Measurements from ENCODE around the gene SLC35F3. TPM values are rescaled to one million over a fixed set of nuclear protein-coding genes. Genes with fewer than 3 reads are reported as not detected.

Gene SLC35F3
- total RNA-seq, 1 donor from 2014 or later, result not detected

DNA sequence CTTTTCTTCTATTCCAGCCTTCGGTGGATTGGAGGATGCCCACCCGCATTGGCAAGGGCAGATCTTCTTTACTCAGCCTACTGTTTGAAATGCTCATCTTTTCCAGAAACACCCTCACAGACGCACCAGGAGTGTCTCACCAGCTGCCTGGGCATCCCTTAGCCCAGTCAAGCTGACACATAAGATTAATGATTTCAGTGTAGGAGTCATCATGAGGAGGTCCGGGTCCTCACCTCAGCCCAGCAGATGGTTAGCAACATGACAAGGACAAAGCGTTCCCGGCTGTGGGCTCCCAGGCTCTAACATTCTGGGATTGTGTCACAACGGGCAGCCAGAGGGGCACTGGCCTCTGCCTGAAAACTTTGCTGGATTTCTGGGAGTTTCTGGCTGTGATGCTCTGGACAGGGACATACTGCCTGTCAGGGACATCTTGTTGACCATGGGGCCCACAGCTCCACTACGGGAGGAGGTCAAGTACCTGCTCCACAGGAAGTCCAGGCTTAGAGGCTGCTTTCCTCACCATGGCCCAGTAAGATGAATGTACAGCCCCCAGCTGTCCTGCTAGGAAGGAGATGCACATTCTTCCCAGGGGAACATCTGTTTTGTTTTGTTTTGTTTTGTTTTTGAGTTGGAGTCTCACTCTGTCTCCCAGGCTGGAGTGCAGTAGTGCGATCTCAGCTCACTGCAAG lies 264.8 kb downstream of the SLC35F3 start:
- Histone ChIP-seq H3K4me1 (no peaks in the 10 kb centered on the region), H3K27ac (replicated peaks) (no peak overlapping the region), H3K36me3 (no peaks in the 10 kb centered on the region), H3K9me3 (replicated peaks) (no peaks in the 10 kb centered on the region), H3K4me3 (no peak overlapping the region), H3K27me3 (ENCODE audit: low read depth) (peaks cover 61% of the 10 kb centered on the region)
- DNase-seq, result no peak
- TF ChIP-seq, protein P1, sequence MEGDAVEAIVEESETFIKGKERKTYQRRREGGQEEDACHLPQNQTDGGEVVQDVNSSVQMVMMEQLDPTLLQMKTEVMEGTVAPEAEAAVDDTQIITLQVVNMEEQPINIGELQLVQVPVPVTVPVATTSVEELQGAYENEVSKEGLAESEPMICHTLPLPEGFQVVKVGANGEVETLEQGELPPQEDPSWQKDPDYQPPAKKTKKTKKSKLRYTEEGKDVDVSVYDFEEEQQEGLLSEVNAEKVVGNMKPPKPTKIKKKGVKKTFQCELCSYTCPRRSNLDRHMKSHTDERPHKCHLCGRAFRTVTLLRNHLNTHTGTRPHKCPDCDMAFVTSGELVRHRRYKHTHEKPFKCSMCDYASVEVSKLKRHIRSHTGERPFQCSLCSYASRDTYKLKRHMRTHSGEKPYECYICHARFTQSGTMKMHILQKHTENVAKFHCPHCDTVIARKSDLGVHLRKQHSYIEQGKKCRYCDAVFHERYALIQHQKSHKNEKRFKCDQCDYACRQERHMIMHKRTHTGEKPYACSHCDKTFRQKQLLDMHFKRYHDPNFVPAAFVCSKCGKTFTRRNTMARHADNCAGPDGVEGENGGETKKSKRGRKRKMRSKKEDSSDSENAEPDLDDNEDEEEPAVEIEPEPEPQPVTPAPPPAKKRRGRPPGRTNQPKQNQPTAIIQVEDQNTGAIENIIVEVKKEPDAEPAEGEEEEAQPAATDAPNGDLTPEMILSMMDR (IDR thresholded peaks at IDR 0.05; ENCODE audit: borderline replicate concordance), result no peak
- intact Hi-C loops (cut with micrococcal nuclease), result no loop called here

DNA sequence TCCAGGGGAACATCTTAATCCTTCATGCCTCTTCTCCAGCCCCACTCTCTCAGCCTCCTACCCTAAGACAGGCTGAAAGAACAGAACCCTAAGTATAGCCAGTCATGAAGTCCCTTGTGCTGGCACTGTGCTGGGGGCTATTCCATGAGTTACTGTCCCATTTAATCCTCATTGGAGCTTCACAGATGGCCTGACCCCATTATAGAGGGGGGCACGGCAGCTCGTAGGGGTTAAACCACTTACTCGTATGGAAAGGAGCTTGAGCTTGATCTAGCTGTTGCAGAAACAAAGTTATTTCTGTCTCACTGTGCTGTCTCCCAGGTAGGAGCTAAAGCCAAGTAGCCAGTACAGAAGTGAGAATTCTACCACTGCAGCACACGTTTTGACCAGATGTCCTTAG lies 265.6 kb downstream of the SLC35F3 start:
- H3K9me3 ChIP-seq (replicated peaks), result no peaks in the 10 kb centered on the region
- no peak overlapping the region for H3K27ac ChIP-seq (replicated peaks)
- peaks cover 63% of the 10 kb centered on the region for H3K27me3 ChIP-seq (ENCODE audit: low read depth)
- intact Hi-C loops (cut with micrococcal nuclease), result no loop called here
- H3K4me3 ChIP-seq, result no peak overlapping the region
- no peak for DNase-seq
- no peaks in the 10 kb centered on the region for H3K4me1 ChIP-seq
- H3K36me3 ChIP-seq, result no peaks in the 10 kb centered on the region
- TF ChIP-seq, protein P1 (IDR thresholded peaks at IDR 0.05; ENCODE audit: borderline replicate concordance), result no peak

DNA sequence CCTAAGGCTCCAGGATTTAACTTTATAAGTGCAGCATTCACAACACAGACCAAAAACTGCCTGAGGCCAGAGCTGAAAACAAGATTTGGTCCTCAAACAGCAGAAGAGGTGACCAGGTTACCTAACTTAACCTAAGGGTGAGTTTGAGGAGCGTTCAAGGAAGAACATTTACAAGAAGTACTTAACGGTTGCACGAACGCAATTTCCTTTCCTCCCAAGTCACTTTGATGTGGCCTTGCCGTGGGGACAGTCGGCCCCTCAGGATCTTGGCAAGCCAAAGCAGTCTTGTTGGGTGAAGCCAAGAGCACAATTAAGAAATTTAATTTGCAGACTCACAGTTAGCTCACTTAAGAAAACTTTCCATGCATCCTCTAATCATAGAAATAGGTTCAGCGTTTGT lies 266.1 kb downstream of the SLC35F3 start:
- Histone ChIP-seq H3K4me3 (no peak overlapping the region), H3K27me3 (ENCODE audit: low read depth) (peaks cover 63% of the 10 kb centered on the region), H3K36me3 (no peaks in the 10 kb centered on the region), H3K27ac (replicated peaks) (no peak overlapping the region), H3K9me3 (replicated peaks) (no peaks in the 10 kb centered on the region), H3K4me1 (no peaks in the 10 kb centered on the region)
- DNase-seq, result no peak
- intact Hi-C loops (cut with micrococcal nuclease), result no loop called here
- TF ChIP-seq, protein P1 (IDR thresholded peaks at IDR 0.05; ENCODE audit: borderline replicate concordance), result no peak

DNA sequence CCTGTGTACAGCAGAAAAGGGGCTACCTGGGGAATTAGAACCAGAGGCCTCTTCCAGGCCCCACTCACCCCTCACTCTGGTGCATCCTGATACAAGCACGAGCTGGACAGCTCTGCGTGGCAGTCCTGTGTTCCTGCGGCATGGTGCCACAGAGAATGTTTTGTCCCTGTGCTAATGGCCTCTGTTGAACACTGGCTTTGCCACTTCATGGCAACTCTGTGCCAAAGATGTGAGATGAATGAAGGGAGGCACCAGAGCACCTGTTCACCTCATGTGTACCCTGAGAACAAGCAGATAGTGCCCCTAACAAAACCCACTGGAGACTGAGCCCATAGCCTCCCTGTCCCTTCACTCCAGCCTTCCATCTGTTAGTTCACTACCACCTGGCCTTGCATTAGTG lies 269.5 kb downstream of the SLC35F3 start:
- no peak for DNase-seq
- TF ChIP-seq, protein P1 (IDR thresholded peaks at IDR 0.05; ENCODE audit: borderline replicate concordance), result no peak
- no peaks in the 10 kb centered on the region for H3K4me1 ChIP-seq
- no peaks in the 10 kb centered on the region for H3K36me3 ChIP-seq
- H3K4me3 ChIP-seq, result no peak overlapping the region
- H3K9me3 ChIP-seq (replicated peaks), result no peaks in the 10 kb centered on the region
- no peak overlapping the region for H3K27ac ChIP-seq (replicated peaks)
- H3K27me3 ChIP-seq (ENCODE audit: low read depth), result peaks cover 68% of the 10 kb centered on the region
- intact Hi-C loops (cut with micrococcal nuclease), result no loop called here

DNA sequence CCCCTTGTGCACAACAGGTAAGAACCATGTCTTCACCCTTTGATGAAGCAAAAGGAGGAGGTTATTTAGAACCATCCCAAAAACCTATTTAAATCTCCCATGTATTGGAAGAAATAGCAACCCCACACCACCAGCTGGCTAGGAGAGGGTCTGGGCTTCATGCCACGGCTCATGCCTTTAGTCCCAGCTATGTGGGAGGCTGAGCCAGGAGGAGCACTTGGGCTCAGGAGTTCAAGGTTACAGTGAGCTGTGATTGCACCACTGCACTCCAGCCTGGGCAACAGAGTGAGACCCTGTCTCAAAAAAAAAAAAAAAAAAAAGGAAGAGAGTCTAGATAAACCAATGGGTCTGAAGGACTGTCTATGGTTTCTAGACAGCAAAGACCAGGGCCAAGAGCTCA lies 270.9 kb downstream of the SLC35F3 start:
- H3K36me3 ChIP-seq, result no peaks in the 10 kb centered on the region
- H3K27me3 ChIP-seq (ENCODE audit: low read depth), result peaks cover 74% of the 10 kb centered on the region
- no peak overlapping the region for H3K4me3 ChIP-seq
- H3K4me1 ChIP-seq, result no peaks in the 10 kb centered on the region
- no peaks in the 10 kb centered on the region for H3K9me3 ChIP-seq (replicated peaks)
- H3K27ac ChIP-seq (replicated peaks), result no peak overlapping the region
- TF ChIP-seq, protein P1 (IDR thresholded peaks at IDR 0.05; ENCODE audit: borderline replicate concordance), result no peak
- intact Hi-C loops (cut with micrococcal nuclease), result no loop called here
- DNase-seq, result no peak
